HCT116 (cell line): ENCODE measurements around the gene LMTK3. TPM values are rescaled to one million over a fixed set of nuclear protein-coding genes. Genes with fewer than 3 reads are reported as not detected.

Source experiments
- ATAC-seq: fragments of 200-7000 bp; cut with Tn5 transposase; 2 replicates; pipeline ENCODE4 v1.9.1; 2020; ENCODE audit warnings: mild to moderate bottlenecking, moderate library complexity
- BruUV-seq: library from RNA; stranded (reverse); fragments of 400-500 nt; replicated peaks from 2 replicates; lab custom pipeline; 2021; lab: Mats Ljungman, UMichigan
- CTCF ChIA-PET: fragments of 300-600 bp; sonication (Branson Sonifier 250); formaldehyde crosslinking; loops from one replicate; lab custom pipeline; 2021; ENCODE audit warnings: antibody characterized with exemption; lab: Charles Lee
- POLR2A ChIA-PET: fragments of 300-600, 350-600 bp; sonication (Branson Sonifier 250); formaldehyde crosslinking; loops from one replicate; lab custom pipeline; 2021; ENCODE audit warnings: antibody characterized with exemption; lab: Charles Lee
- RAD21 ChIA-PET, 2 experiments: fragments of 300-600 bp; sonication (Branson Sonifier 250); formaldehyde crosslinking; loops; one replicate each; lab custom pipeline; 2023; ENCODE audit warnings: low total read pairs in 2 of 2; ENCODE audit not compliant: uncharacterized antibody in 2 of 2, unreplicated experiment in 2 of 2, low non-redundant PET in 1 of 2; lab: Charles Lee
- DNase-seq: peaks from one replicate; pipeline ENCODE4 v3.0.0-alpha.2; 2010; ENCODE audit warnings: low read depth, low spot score
- H2AFZ ChIP-seq: fragments of 200-600 bp; shearing (Covaris generic), sonication (generic); 2 replicates; pipeline ENCODE4 v1.6.1; 2017; ENCODE audit warnings: low read depth, mixed run types, mixed read lengths, antibody characterized with exemption, low read length; ENCODE audit not compliant: poor library complexity, severe bottlenecking
- H3K27ac ChIP-seq: 2 replicates; pipeline ENCODE4 v1.5.1; 2012; ENCODE audit warnings: low read depth, low read length
- H3K27me3 ChIP-seq: fragments of 200-600 bp; sonication (generic); 2 replicates; pipeline ENCODE4 v1.6.1; 2016; ENCODE audit warnings: mixed run types, low read length, mixed read lengths; ENCODE audit not compliant: insufficient read depth
- H3K36me3 ChIP-seq, 2 experiments: fragments of 200-500 bp in 1 of 2; fragments of 200-600 bp in 1 of 2; sonication (Bioruptor generic) in 1 of 2; sonication (generic) in 1 of 2; 2 replicates each; pipeline versions ENCODE4 v1.5.1 to v1.6.1; 2014 to 2016; ENCODE audit warnings: low read length in 2 of 2, inconsistent platforms in 1 of 2, mixed read lengths in 1 of 2, mixed run types in 1 of 2; ENCODE audit not compliant: insufficient read depth in 2 of 2, control insufficient read depth in 1 of 2
- H3K4me1 ChIP-seq, 2 experiments: fragments of 200-600 bp in 1 of 2; sonication (generic) in 1 of 2; 2 replicates each; pipeline versions ENCODE4 v1.5.1 to v1.6.1; 2012 to 2017; ENCODE audit warnings: low read length in 2 of 2, inconsistent platforms in 1 of 2, mild to moderate bottlenecking in 1 of 2, mixed read lengths in 1 of 2, mixed run types in 1 of 2, moderate library complexity in 1 of 2; ENCODE audit not compliant: insufficient read depth in 2 of 2, control insufficient read depth in 1 of 2
- H3K4me2 ChIP-seq: fragments of 200-600 bp; sonication (generic); 2 replicates; pipeline ENCODE4 v1.6.1; 2017; ENCODE audit warnings: mixed run types, low read length, mixed read lengths
- H3K4me3 ChIP-seq, 2 experiments: fragments of 200-600 bp in 1 of 2; sonication (generic) in 1 of 2; replicated peaks in 1 of 2; 2 replicates each; pipeline ENCODE4 v1.5.1; 2011 to 2016; ENCODE audit warnings: low read length in 2 of 2, control low read depth in 1 of 2, low read depth in 1 of 2, mild to moderate bottlenecking in 1 of 2, mixed read lengths in 1 of 2, mixed run types in 1 of 2
- H3K79me2 ChIP-seq: fragments of 200-600 bp; sonication (generic); 2 replicates; pipeline ENCODE4 v1.6.1; 2017; ENCODE audit warnings: mild to moderate bottlenecking, mixed run types, low read length, moderate library complexity, mixed read lengths; ENCODE audit not compliant: insufficient read depth
- H3K9ac ChIP-seq: fragments of 200-600 bp; sonication (generic); 2 replicates; pipeline ENCODE4 v1.6.1; 2016; ENCODE audit warnings: low read length, mixed read lengths
- H3K9me2 ChIP-seq: fragments of 200-600 bp; sonication (generic), shearing (Covaris generic); 2 replicates; pipeline ENCODE4 v1.6.1; 2017; ENCODE audit warnings: mixed run types, mild to moderate bottlenecking, moderate library complexity; ENCODE audit not compliant: insufficient read depth
- H3K9me3 ChIP-seq, 2 experiments: fragments of 200-500 bp in 1 of 2; fragments of 200-600 bp in 1 of 2; sonication (Bioruptor generic) in 1 of 2; sonication (generic) in 1 of 2; 2 replicates each; pipeline ENCODE4 v1.6.1; 2014 to 2017; ENCODE audit warnings: low read length in 2 of 2, mixed read lengths in 2 of 2, inconsistent platforms in 1 of 2, low read depth in 1 of 2, mild to moderate bottlenecking in 1 of 2, mixed run types in 1 of 2, moderate library complexity in 1 of 2; ENCODE audit not compliant: control insufficient read depth in 1 of 2, insufficient read depth in 1 of 2
- H4K20me1 ChIP-seq: fragments of 200-600 bp; sonication (generic), shearing (Covaris generic); 2 replicates; pipeline ENCODE4 v1.6.1; 2017; ENCODE audit warnings: mixed run types, mild to moderate bottlenecking, moderate library complexity; ENCODE audit not compliant: insufficient read depth
- POLR2AphosphoS5 ChIP-seq: IDR thresholded peaks from 2 replicates; pipeline ENCODE4 v1.6.1; 2011; ENCODE audit warnings: mild to moderate bottlenecking, low read depth, low read length, moderate library complexity
- REST ChIP-seq: IDR thresholded peaks from 2 replicates; pipeline ENCODE4 v1.6.1; 2012; ENCODE audit warnings: low read depth
- SIN3A ChIP-seq: IDR thresholded peaks from 2 replicates; pipeline ENCODE4 v1.6.1; 2012; ENCODE audit warnings: low read depth
- intact Hi-C: fragments of 100-400 bp; cut with micrococcal nuclease; formaldehyde crosslinking; loops from 2 replicates; pipeline ENCODE4 v1.10.0; 2022
- total RNA-seq: library from RNA; stranded (reverse); gene quantifications from one replicate; pipeline ENCODE4 v1.2.1, GENCODE V29; 2021; ENCODE audit not compliant: unreplicated experiment

LMTK3 gene
- total RNA-seq, 1 experiment from 2014 or later, result 19.9 TPM

GRCh38 chr19:48448563-48448962, 63.1 kb downstream of the LMTK3 start (continued):
- TF ChIP-seq REST, result no peak

GRCh38 chr19:48446579-48446978, 65.1 kb downstream of the LMTK3 start:
- ChIA-PET CTCF (no interaction called here), POLR2A (interaction anchor here (1.7 kb wide), 1 partner anchor 11 kb away, joined by 5 read pairs; no protein-coding TSS in a partner anchor), RAD21 (no interaction called here)
- H3K27me3 ChIP-seq, result no peaks in the 10 kb centered on the region
- H3K79me2 ChIP-seq, result peaks cover 56% of the 10 kb centered on the region
- H3K9me3 ChIP-seq, result no peaks in the 10 kb centered on the region
- H3K4me2 ChIP-seq, result peak overlapping the region; percentile 83
- DNase-seq, result no peak
- no peaks in the 10 kb centered on the region for H3K9me2 ChIP-seq
- TF ChIP-seq SIN3A (no peak), POLR2AphosphoS5 (no peak)
- H3K36me3 ChIP-seq, result peaks cover 18 to 44% of the 10 kb centered on the region in 2 experiments
- peak overlapping the region; percentile 98 for H3K9ac ChIP-seq
- BruUV-seq, result no TSS peak
- H3K4me1 ChIP-seq, result peaks cover 8 to 20% of the 10 kb centered on the region in 2 experiments
- peak overlapping the region; percentile 85 for H3K27ac ChIP-seq
- H3K4me3 ChIP-seq, result peak overlapping the region; percentile 73 to 99
- intact Hi-C loops, result no loop called here
- no peaks in the 10 kb centered on the region; the same call in 1 of the 2 replicates for H4K20me1 ChIP-seq
- no peak overlapping the region for H2AFZ ChIP-seq
- no peak for ATAC-seq
